HL-60 (cell line): Measurements from ENCODE around the gene NADK.

ENCODE experiments used
- CTCF ChIP-seq: IDR thresholded peaks from one replicate; pipeline ENCODE4 v1.5.1; 2011; ENCODE audit warnings: low read length, control low read depth, inconsistent platforms; ENCODE audit not compliant: insufficient read depth
- REST ChIP-seq: IDR thresholded peaks from 2 replicates; pipeline ENCODE4 v1.6.1; 2012; ENCODE audit warnings: low read depth; ENCODE audit not compliant: insufficient replicate concordance
- SPI1 ChIP-seq: IDR thresholded peaks from 2 replicates; pipeline ENCODE4 v1.6.1; 2012; ENCODE audit warnings: low read depth, mild to moderate bottlenecking, borderline replicate concordance

DNA sequence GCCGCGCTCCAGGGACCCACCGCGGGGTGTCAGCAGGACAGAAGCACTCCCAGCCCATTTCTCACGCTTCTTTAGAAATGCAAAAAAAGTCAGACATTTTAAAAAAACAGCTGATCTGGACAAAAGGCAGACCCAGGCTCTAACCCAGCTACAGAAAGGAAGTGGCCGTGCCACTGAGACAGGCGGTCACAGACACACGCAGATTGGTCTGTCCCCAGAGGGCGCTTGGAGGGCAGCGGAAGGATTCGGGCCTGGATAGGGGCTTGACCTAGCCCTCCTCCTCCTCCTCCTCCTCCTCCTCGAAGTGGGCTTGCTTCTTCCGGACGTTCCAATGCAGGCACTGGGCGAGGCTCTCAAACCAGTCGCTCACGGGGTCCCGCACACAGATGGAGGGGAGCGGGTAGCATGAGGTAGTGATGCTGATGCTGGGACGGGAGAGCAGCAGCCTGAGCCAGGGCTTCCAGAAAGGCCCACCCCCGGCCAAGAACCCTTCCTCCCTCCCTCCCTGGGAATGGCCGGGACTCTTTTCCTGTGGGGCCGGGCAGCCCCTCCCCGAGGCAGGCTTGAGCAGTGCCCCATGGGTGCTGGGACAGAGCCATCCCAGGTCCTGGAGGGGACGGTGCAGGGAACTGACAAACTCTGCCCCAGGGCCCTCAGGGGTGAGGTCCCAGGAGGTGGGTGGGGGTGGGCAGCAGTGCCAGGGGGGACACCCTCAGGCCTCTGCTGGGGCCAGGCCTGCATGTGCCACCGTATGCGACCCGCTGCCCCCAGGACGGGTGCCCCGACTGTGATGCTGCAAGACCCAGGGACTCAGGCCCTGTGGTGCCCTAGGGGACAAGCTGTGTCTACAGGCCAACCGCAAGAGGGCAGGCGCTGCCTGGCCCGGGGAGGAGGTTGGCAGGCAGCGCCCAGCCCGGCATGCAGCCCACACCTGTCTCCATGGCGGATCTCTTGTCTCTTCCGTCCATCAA, 25.3 kb downstream of the NADK start:
- TF ChIP-seq REST (no peak), CTCF (no peak), SPI1 (no peak)
